ENCODE measurements around the gene F7.

The F7 gene

DNA sequence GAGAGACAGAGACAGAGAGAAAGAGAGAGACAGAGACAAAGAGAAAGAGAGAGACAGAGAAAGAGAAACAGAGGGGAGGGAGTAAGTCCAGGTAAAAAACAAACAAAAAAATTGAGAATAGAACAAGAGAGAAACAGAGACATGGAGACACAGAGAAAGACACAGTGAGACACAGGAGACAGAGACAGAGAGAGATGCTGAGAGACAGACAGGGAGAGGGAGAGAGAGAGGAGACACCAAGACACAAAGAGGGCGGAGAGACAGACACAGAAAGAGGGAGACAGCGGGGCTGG, 47.0 kb downstream of the F7 start:
- H4K20me1 ChIP-seq (ENCODE audit: control insufficient read depth, insufficient read depth, low read depth, low read length), result no peaks in the 10 kb centered on the region
- no peak overlapping the region for H3K4me2 ChIP-seq (ENCODE audit: low read length)
- H3K27me3 ChIP-seq (ENCODE audit: control insufficient read depth, low read length), result no peaks in the 10 kb centered on the region
- H3K9me2 ChIP-seq (replicated peaks; ENCODE audit: control insufficient read depth, low read length), result no peaks in the 10 kb centered on the region
- H3K79me2 ChIP-seq (ENCODE audit: control insufficient read depth, low read length), result no peaks in the 10 kb centered on the region
- no peaks in the 10 kb centered on the region for H3K36me3 ChIP-seq (ENCODE audit: control insufficient read depth, low read length)
- TF ChIP-seq EZH2phosphoT487 (IDR thresholded peaks at IDR 0.05; ENCODE audit: borderline replicate concordance, low read length), result no peak
- TF ChIP-seq, protein P1, sequence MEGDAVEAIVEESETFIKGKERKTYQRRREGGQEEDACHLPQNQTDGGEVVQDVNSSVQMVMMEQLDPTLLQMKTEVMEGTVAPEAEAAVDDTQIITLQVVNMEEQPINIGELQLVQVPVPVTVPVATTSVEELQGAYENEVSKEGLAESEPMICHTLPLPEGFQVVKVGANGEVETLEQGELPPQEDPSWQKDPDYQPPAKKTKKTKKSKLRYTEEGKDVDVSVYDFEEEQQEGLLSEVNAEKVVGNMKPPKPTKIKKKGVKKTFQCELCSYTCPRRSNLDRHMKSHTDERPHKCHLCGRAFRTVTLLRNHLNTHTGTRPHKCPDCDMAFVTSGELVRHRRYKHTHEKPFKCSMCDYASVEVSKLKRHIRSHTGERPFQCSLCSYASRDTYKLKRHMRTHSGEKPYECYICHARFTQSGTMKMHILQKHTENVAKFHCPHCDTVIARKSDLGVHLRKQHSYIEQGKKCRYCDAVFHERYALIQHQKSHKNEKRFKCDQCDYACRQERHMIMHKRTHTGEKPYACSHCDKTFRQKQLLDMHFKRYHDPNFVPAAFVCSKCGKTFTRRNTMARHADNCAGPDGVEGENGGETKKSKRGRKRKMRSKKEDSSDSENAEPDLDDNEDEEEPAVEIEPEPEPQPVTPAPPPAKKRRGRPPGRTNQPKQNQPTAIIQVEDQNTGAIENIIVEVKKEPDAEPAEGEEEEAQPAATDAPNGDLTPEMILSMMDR (IDR thresholded peaks at IDR 0.05; ENCODE audit: low read depth, low read length, poor library complexity, severe bottlenecking), result no peak
- H3F3A ChIP-seq (ENCODE audit: control insufficient read depth, insufficient read depth), result peaks cover 4% of the 10 kb centered on the region; the same call in 1 of the 2 replicates
- H3K4me1 ChIP-seq (ENCODE audit: control insufficient read depth, low read length), result peaks cover 18% of the 10 kb centered on the region
- no peak overlapping the region for H3K4me3 ChIP-seq (ENCODE audit: low read length)
- H3K27ac ChIP-seq (ENCODE audit: low read depth, low read length), result no peak overlapping the region
- H3K9me3 ChIP-seq (ENCODE audit: control insufficient read depth, insufficient read depth, low read length), result peaks cover 7% of the 10 kb centered on the region; the same call in 1 of the 2 replicates

DNA sequence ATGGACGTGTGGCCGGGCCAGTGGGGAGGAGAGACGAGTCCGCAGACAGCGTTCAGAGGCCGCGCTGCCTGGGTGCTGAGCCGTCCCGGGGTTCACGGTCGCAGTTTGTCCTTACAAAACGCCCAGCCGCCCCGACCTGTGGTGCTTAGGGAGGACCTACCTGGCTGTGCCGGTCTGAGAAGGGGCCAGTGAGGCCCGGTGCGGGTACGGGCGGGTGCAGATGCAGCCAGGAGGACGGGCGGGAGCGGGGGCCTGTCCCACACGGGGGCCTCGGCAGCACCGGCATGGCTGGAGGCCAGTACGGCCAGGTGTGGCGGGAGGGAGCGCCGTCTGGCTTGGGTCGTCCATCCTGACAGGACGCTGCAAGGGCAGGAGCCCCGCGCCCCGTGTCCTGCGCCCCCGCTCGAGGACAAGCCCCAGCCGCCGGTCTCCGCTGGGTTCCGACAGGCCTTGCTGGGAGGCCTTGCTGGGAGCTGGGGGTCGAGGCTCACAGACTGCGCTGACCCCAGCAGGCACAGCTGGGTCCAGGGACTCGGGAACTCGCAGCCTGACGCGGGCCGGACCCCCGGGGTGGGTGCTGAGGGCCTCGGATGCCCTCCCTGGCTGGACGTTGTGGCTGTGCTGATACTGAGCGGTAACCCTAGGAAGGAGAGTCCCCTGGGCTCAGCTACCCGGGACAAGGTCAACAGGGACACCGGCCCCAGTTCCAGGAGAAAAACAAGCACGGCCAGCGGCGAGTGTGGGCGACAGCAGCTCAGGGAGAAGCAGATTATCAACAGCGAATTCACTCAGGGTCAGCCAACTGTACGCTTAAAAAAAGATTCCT, 47.6 kb downstream of the F7 start:
- no peaks in the 10 kb centered on the region for H3K36me3 ChIP-seq (ENCODE audit: control insufficient read depth, low read length)
- no peaks in the 10 kb centered on the region for H3K9me2 ChIP-seq (replicated peaks; ENCODE audit: control insufficient read depth, low read length)
- H3K4me3 ChIP-seq (ENCODE audit: low read length), result peak overlapping the region; percentile 59
- H3K4me2 ChIP-seq (ENCODE audit: low read length), result peak overlapping the region; percentile 58
- TF ChIP-seq, protein P1 (IDR thresholded peaks at IDR 0.05; ENCODE audit: low read depth, low read length, poor library complexity, severe bottlenecking), result no peak
- no peak for TF ChIP-seq EZH2phosphoT487 (IDR thresholded peaks at IDR 0.05; ENCODE audit: borderline replicate concordance, low read length)
- H3K4me1 ChIP-seq (ENCODE audit: control insufficient read depth, low read length), result peaks cover 22% of the 10 kb centered on the region
- H3K27me3 ChIP-seq (ENCODE audit: control insufficient read depth, low read length), result no peaks in the 10 kb centered on the region
- H3F3A ChIP-seq (ENCODE audit: control insufficient read depth, insufficient read depth), result peaks cover 4% of the 10 kb centered on the region; the same call in 1 of the 2 replicates
- H4K20me1 ChIP-seq (ENCODE audit: control insufficient read depth, insufficient read depth, low read depth, low read length), result no peaks in the 10 kb centered on the region
- peaks cover 7% of the 10 kb centered on the region; the same call in 1 of the 2 replicates for H3K9me3 ChIP-seq (ENCODE audit: control insufficient read depth, insufficient read depth, low read length)
- no peaks in the 10 kb centered on the region for H3K79me2 ChIP-seq (ENCODE audit: control insufficient read depth, low read length)
- no peak overlapping the region for H3K27ac ChIP-seq (ENCODE audit: low read depth, low read length)

DNA sequence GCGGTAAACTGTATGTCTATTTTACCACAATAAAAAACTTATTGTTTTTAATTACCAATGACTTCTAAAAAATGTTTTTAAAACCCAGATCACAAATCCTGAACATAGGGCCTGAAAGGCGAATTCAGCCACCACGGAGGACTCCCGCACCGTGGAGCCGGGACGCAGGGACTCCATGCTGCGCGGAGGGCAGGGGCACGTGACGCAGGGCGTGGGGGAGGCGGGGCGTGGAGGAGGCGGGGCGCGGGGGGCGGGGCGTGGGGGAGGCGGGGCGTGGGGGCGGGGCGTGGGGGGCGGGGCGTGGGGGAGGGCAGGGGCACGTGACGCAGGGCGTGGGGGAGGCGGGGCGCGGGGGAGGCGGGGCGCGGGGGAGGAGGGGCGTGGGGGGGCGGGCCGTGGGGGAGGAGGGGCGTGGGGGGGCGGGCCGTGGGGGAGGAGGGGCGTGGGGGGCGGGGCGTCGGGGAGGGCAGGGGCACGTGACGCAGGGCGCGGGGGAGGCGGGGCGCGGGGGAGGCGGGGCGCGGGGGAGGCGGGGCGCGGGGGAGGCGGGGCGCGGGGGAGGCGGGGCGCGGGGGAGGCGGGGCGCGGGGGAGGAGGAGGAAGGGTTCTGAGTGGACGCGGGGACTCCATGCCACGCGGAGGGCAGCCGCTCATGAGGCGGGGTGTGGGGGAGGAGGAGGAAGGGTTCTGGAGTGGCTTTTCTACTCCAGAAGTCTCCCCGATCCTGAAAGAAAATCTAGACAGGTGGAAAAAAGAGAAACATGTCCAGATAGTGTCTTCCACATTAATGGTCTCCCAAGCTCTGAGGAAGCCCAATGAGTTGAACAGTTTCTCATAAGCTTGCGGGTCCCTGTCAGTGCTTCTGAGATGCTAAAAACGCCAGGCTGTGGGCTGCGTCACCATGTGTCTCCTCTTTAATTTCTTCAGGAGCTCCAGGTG, 48.5 kb downstream of the F7 start:
- Histone ChIP-seq H3K9me2 (replicated peaks; ENCODE audit: control insufficient read depth, low read length) (no peaks in the 10 kb centered on the region), H3K36me3 (ENCODE audit: control insufficient read depth, low read length) (no peaks in the 10 kb centered on the region), H4K20me1 (ENCODE audit: control insufficient read depth, insufficient read depth, low read depth, low read length) (no peaks in the 10 kb centered on the region), H3K27ac (ENCODE audit: low read depth, low read length) (0 out of 2 replicates have a peak overlapping the region, but pooled peaks have one; percentile 2), H3K79me2 (ENCODE audit: control insufficient read depth, low read length) (no peaks in the 10 kb centered on the region), H3K4me2 (ENCODE audit: low read length) (peak overlapping the region; percentile 65), H3F3A (ENCODE audit: control insufficient read depth, insufficient read depth) (peaks cover 4% of the 10 kb centered on the region; the same call in 1 of the 2 replicates), H3K27me3 (ENCODE audit: control insufficient read depth, low read length) (no peaks in the 10 kb centered on the region), H3K4me1 (ENCODE audit: control insufficient read depth, low read length) (peaks cover 23% of the 10 kb centered on the region), H3K4me3 (ENCODE audit: low read length) (peak overlapping the region; percentile 65), H3K9me3 (ENCODE audit: control insufficient read depth, insufficient read depth, low read length) (peaks cover 7% of the 10 kb centered on the region; the same call in 1 of the 2 replicates)
- TF ChIP-seq, protein P1 (IDR thresholded peaks at IDR 0.05; ENCODE audit: low read depth, low read length, poor library complexity, severe bottlenecking), result no peak
- no peak for TF ChIP-seq EZH2phosphoT487 (IDR thresholded peaks at IDR 0.05; ENCODE audit: borderline replicate concordance, low read length)

Data from DOHH2 (cell line).